Measurements from ENCODE around the gene CEP95.
A peak's percentile ranks its signal among the peaks of the same experiment; 100 is the strongest.

The CEP95 gene

GRCh38 chr17:64520359-64520758 is 13.6 kb downstream of the CEP95 start:
- H3K36me3 ChIP-seq (ENCODE audit: control insufficient read depth in 2 of 2, insufficient read depth in 2 of 2, low read length in 2 of 2), result peaks cover 33 to 49% of the 10 kb centered on the region in 2 donors
- no peaks in the 10 kb centered on the region for H3K4me1 ChIP-seq (ENCODE audit: control insufficient read depth, insufficient read depth, low read length)
- no peak overlapping the region for H3K27ac ChIP-seq (ENCODE audit: low read length)
- no peak overlapping the region for H3K9ac ChIP-seq (ENCODE audit: low read length in 2 of 2)
- H3K4me3 ChIP-seq (ENCODE audit: low read length in 2 of 2), result no peak overlapping the region
- H3K9me3 ChIP-seq (ENCODE audit: control insufficient read depth in 2 of 2, low read length in 2 of 2), result no peaks in the 10 kb centered on the region
- H3K27me3 ChIP-seq (ENCODE audit: control insufficient read depth in 1 of 2, insufficient read depth in 2 of 2, low read length in 2 of 2), result no peaks in the 10 kb centered on the region

- H3K4me1 ChIP-seq (ENCODE audit: control insufficient read depth, insufficient read depth, low read length), result no peaks in the 10 kb centered on the region
- no peak overlapping the region for H3K9ac ChIP-seq (ENCODE audit: low read length in 2 of 2)
- no peaks in the 10 kb centered on the region for H3K9me3 ChIP-seq (ENCODE audit: control insufficient read depth in 2 of 2, low read length in 2 of 2)
- H3K27ac ChIP-seq (ENCODE audit: low read length), result no peak overlapping the region
- no peaks in the 10 kb centered on the region for H3K27me3 ChIP-seq (ENCODE audit: control insufficient read depth in 1 of 2, insufficient read depth in 2 of 2, low read length in 2 of 2)
- no peak overlapping the region for H3K4me3 ChIP-seq (ENCODE audit: low read length in 2 of 2)
- peaks cover 50 to 67% of the 10 kb centered on the region in 2 donors for H3K36me3 ChIP-seq (ENCODE audit: control insufficient read depth in 2 of 2, insufficient read depth in 2 of 2, low read length in 2 of 2)
Measured at GRCh38 chr17:64527914-64528313, 21.1 kb downstream of the CEP95 start.

GRCh38 chr17:64529221-64529620 is 22.4 kb downstream of the CEP95 start:
- Histone ChIP-seq H3K27me3 (ENCODE audit: control insufficient read depth in 1 of 2, insufficient read depth in 2 of 2, low read length in 2 of 2) (no peaks in the 10 kb centered on the region), H3K36me3 (ENCODE audit: control insufficient read depth in 2 of 2, insufficient read depth in 2 of 2, low read length in 2 of 2) (peaks cover 62 to 71% of the 10 kb centered on the region in 2 donors), H3K4me3 (ENCODE audit: low read length in 2 of 2) (no peak overlapping the region), H3K27ac (ENCODE audit: low read length) (no peak overlapping the region), H3K4me1 (ENCODE audit: control insufficient read depth, insufficient read depth, low read length) (no peaks in the 10 kb centered on the region), H3K9me3 (ENCODE audit: control insufficient read depth in 2 of 2, low read length in 2 of 2) (no peaks in the 10 kb centered on the region), H3K9ac (ENCODE audit: low read length in 2 of 2) (no peak overlapping the region)

DNA sequence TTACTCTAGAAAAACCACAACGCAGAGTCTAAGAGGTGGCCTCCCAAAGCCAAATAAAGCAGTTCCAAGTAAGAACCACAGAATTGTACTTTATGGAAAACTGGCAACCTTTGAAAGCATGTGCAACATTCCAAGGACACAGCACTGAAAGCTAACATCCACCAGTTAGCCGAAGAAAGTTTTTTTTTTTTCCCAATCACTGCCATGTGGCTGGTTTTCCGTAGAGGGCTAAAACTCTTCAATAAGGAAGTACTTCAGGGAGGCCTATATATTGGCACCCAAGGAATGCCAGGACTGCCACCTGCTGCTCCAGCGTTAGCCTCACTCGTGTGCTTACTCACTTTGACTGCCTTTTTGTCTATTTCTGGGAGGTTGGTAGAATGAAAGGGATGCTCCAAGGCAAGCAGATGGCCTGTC is 25.2 kb downstream of the CEP95 start:
- H3K27ac ChIP-seq (ENCODE audit: low read length), result no peak overlapping the region
- H3K36me3 ChIP-seq (ENCODE audit: control insufficient read depth in 2 of 2, insufficient read depth in 2 of 2, low read length in 2 of 2), result peaks cover 67 to 71% of the 10 kb centered on the region in 2 donors
- H3K4me3 ChIP-seq (ENCODE audit: low read length in 2 of 2), result no peak overlapping the region
- no peak overlapping the region for H3K9ac ChIP-seq (ENCODE audit: low read length in 2 of 2)
- H3K4me1 ChIP-seq (ENCODE audit: control insufficient read depth, insufficient read depth, low read length), result no peaks in the 10 kb centered on the region
- no peaks in the 10 kb centered on the region for H3K9me3 ChIP-seq (ENCODE audit: control insufficient read depth in 2 of 2, low read length in 2 of 2)
- no peaks in the 10 kb centered on the region for H3K27me3 ChIP-seq (ENCODE audit: control insufficient read depth in 1 of 2, insufficient read depth in 2 of 2, low read length in 2 of 2)

GRCh38 chr17:64532409-64532808 is 25.6 kb downstream of the CEP95 start:
- Histone ChIP-seq H3K27ac (ENCODE audit: low read length) (no peak overlapping the region), H3K4me1 (ENCODE audit: control insufficient read depth, insufficient read depth, low read length) (no peaks in the 10 kb centered on the region), H3K27me3 (ENCODE audit: control insufficient read depth in 1 of 2, insufficient read depth in 2 of 2, low read length in 2 of 2) (no peaks in the 10 kb centered on the region), H3K36me3 (ENCODE audit: control insufficient read depth in 2 of 2, insufficient read depth in 2 of 2, low read length in 2 of 2) (peaks cover 67 to 74% of the 10 kb centered on the region in 2 donors), H3K9ac (ENCODE audit: low read length in 2 of 2) (no peak overlapping the region), H3K9me3 (ENCODE audit: control insufficient read depth in 2 of 2, low read length in 2 of 2) (no peaks in the 10 kb centered on the region), H3K4me3 (ENCODE audit: low read length in 2 of 2) (no peak overlapping the region)

- H3K9ac ChIP-seq (ENCODE audit: low read length in 2 of 2), result no peak overlapping the region
- H3K9me3 ChIP-seq (ENCODE audit: control insufficient read depth in 2 of 2, low read length in 2 of 2), result no peaks in the 10 kb centered on the region
- H3K36me3 ChIP-seq (ENCODE audit: control insufficient read depth in 2 of 2, insufficient read depth in 2 of 2, low read length in 2 of 2), result peaks cover 65 to 69% of the 10 kb centered on the region in 2 donors
- no peaks in the 10 kb centered on the region for H3K4me1 ChIP-seq (ENCODE audit: control insufficient read depth, insufficient read depth, low read length)
- no peaks in the 10 kb centered on the region for H3K27me3 ChIP-seq (ENCODE audit: control insufficient read depth in 1 of 2, insufficient read depth in 2 of 2, low read length in 2 of 2)
- H3K4me3 ChIP-seq (ENCODE audit: low read length in 2 of 2), result no peak overlapping the region
- no peak overlapping the region for H3K27ac ChIP-seq (ENCODE audit: low read length)
Measured at GRCh38 chr17:64533784-64534183, 27.0 kb downstream of the CEP95 start.

DNA sequence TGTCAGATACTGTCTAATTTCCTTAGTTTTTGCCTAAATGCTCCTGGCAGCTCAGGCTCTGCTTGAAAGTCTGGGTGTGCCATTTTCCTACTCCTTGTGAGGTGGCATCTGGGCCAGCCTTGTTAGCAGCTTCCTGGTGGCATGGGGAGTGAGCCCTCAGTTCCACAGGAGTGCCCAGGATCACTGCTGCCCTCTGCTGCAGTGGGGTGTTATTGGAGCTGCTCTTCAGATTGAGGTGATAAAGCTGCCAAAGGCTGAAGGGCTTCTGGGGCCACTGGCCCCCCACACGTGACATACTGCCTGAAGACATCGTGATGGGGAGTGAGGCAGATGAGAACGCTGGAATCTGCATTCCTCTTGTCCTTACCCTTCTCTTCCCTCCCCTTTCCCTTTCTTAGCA is 27.4 kb downstream of the CEP95 start:
- peaks cover 62 to 65% of the 10 kb centered on the region in 2 donors for H3K36me3 ChIP-seq (ENCODE audit: control insufficient read depth in 2 of 2, insufficient read depth in 2 of 2, low read length in 2 of 2)
- no peaks in the 10 kb centered on the region for H3K9me3 ChIP-seq (ENCODE audit: control insufficient read depth in 2 of 2, low read length in 2 of 2)
- H3K27me3 ChIP-seq (ENCODE audit: control insufficient read depth in 1 of 2, insufficient read depth in 2 of 2, low read length in 2 of 2), result no peaks in the 10 kb centered on the region
- H3K4me3 ChIP-seq (ENCODE audit: low read length in 2 of 2), result no peak overlapping the region
- H3K27ac ChIP-seq (ENCODE audit: low read length), result no peak overlapping the region
- no peak overlapping the region for H3K9ac ChIP-seq (ENCODE audit: low read length in 2 of 2)
- H3K4me1 ChIP-seq (ENCODE audit: control insufficient read depth, insufficient read depth, low read length), result no peaks in the 10 kb centered on the region

GRCh38 chr17:64535357-64535756 is 28.6 kb downstream of the CEP95 start:
- Histone ChIP-seq H3K4me3 (ENCODE audit: low read length in 2 of 2) (no peak overlapping the region), H3K9me3 (ENCODE audit: control insufficient read depth in 2 of 2, low read length in 2 of 2) (no peaks in the 10 kb centered on the region), H3K36me3 (ENCODE audit: control insufficient read depth in 2 of 2, insufficient read depth in 2 of 2, low read length in 2 of 2) (peaks cover 61 to 63% of the 10 kb centered on the region in 2 donors), H3K4me1 (ENCODE audit: control insufficient read depth, insufficient read depth, low read length) (no peaks in the 10 kb centered on the region), H3K27ac (ENCODE audit: low read length) (no peak overlapping the region), H3K27me3 (ENCODE audit: control insufficient read depth in 1 of 2, insufficient read depth in 2 of 2, low read length in 2 of 2) (no peaks in the 10 kb centered on the region), H3K9ac (ENCODE audit: low read length in 2 of 2) (no peak overlapping the region)

DNA sequence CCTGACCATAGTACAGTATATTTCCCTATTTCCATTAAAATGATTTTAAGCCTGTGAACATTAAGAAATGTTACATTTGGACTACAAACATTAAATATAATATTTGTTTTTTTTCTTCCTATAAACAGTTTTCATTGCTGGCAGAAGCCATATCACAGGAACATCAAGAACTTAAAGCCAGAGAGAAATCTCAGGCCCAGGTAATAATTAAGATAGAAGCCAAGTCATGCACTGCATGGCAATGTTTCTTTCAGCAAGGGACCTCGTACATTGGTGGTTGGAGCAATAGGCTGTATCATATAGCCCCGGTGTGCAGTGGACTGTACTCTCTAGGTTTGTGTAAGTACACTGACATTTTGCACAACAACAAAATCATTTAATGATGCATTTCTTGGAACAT is 30.1 kb downstream of the CEP95 start:
- Histone ChIP-seq H3K9me3 (ENCODE audit: control insufficient read depth in 2 of 2, low read length in 2 of 2) (no peaks in the 10 kb centered on the region), H3K36me3 (ENCODE audit: control insufficient read depth in 2 of 2, insufficient read depth in 2 of 2, low read length in 2 of 2) (peaks cover 58 to 59% of the 10 kb centered on the region in 2 donors), H3K9ac (ENCODE audit: low read length in 2 of 2) (no peak overlapping the region), H3K27ac (ENCODE audit: low read length) (no peak overlapping the region), H3K4me1 (ENCODE audit: control insufficient read depth, insufficient read depth, low read length) (no peaks in the 10 kb centered on the region), H3K4me3 (ENCODE audit: low read length in 2 of 2) (no peak overlapping the region), H3K27me3 (ENCODE audit: control insufficient read depth in 1 of 2, insufficient read depth in 2 of 2, low read length in 2 of 2) (no peaks in the 10 kb centered on the region)

DNA sequence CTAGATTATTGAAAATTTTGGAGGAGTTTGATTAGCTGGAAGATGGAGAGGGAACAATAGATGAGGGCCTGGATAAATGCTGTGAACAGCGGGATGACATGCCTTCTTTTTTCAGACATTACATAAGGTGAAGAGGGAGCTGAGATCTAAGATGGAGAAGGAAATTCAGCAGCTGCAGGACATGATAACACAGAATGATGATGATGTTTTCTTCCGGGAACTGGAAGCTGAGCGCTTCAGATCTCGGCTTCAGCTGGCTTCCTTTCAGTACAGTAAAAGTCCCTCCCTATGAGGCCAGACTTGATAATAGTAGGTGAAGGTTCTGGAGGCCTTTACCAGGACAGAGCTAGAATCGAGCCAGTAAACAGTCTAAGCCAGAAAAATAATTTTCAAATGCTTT is 30.7 kb downstream of the CEP95 start:
- H3K36me3 ChIP-seq (ENCODE audit: control insufficient read depth in 2 of 2, insufficient read depth in 2 of 2, low read length in 2 of 2), result peaks cover 54% of the 10 kb centered on the region in 2 donors
- no peak overlapping the region for H3K9ac ChIP-seq (ENCODE audit: low read length in 2 of 2)
- H3K27me3 ChIP-seq (ENCODE audit: control insufficient read depth in 1 of 2, insufficient read depth in 2 of 2, low read length in 2 of 2), result no peaks in the 10 kb centered on the region
- no peaks in the 10 kb centered on the region for H3K4me1 ChIP-seq (ENCODE audit: control insufficient read depth, insufficient read depth, low read length)
- peak overlapping the region; percentile 31 for H3K27ac ChIP-seq (ENCODE audit: low read length)
- no peak overlapping the region for H3K4me3 ChIP-seq (ENCODE audit: low read length in 2 of 2)
- no peaks in the 10 kb centered on the region for H3K9me3 ChIP-seq (ENCODE audit: control insufficient read depth in 2 of 2, low read length in 2 of 2)

- H3K9ac ChIP-seq (ENCODE audit: low read length in 2 of 2), result no peak overlapping the region
- H3K4me1 ChIP-seq (ENCODE audit: control insufficient read depth, insufficient read depth, low read length), result no peaks in the 10 kb centered on the region
- peak overlapping the region; percentile 24 for H3K27ac ChIP-seq (ENCODE audit: low read length)
- no peaks in the 10 kb centered on the region for H3K9me3 ChIP-seq (ENCODE audit: control insufficient read depth in 2 of 2, low read length in 2 of 2)
- H3K4me3 ChIP-seq (ENCODE audit: low read length in 2 of 2), result no peak overlapping the region
- H3K27me3 ChIP-seq (ENCODE audit: control insufficient read depth in 1 of 2, insufficient read depth in 2 of 2, low read length in 2 of 2), result no peaks in the 10 kb centered on the region
- H3K36me3 ChIP-seq (ENCODE audit: control insufficient read depth in 2 of 2, insufficient read depth in 2 of 2, low read length in 2 of 2), result peaks cover 42 to 43% of the 10 kb centered on the region in 2 donors
Measured at GRCh38 chr17:64538508-64539130, 31.8 kb downstream of the CEP95 start.
